ENCODE results near the gene NR6A1.

DNA sequence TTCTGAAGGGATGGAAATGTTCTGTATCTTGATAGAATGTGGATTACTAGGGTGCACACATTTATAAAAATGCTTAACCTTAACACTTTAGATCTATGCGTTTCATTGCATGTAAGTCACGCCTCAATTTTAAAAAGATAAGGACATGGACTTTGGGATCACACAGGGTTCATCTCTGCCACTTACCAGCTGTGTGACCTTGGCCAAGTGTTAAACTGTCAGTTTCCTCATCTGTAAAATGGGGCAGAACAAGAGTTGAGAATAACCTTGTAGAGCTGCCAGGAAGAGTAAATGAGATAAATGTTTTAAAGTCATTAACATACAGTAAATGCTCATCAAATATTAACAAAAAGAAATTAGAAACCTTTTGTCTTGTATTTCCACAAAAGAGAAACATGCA lies 53.5 kb downstream of the NR6A1 start:
- no peak for TF ChIP-seq POLR2AphosphoS5 (IDR thresholded peaks at IDR 0.05)
- TF ChIP-seq, protein P1, sequence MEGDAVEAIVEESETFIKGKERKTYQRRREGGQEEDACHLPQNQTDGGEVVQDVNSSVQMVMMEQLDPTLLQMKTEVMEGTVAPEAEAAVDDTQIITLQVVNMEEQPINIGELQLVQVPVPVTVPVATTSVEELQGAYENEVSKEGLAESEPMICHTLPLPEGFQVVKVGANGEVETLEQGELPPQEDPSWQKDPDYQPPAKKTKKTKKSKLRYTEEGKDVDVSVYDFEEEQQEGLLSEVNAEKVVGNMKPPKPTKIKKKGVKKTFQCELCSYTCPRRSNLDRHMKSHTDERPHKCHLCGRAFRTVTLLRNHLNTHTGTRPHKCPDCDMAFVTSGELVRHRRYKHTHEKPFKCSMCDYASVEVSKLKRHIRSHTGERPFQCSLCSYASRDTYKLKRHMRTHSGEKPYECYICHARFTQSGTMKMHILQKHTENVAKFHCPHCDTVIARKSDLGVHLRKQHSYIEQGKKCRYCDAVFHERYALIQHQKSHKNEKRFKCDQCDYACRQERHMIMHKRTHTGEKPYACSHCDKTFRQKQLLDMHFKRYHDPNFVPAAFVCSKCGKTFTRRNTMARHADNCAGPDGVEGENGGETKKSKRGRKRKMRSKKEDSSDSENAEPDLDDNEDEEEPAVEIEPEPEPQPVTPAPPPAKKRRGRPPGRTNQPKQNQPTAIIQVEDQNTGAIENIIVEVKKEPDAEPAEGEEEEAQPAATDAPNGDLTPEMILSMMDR (IDR thresholded peaks at IDR 0.05) = no peak

Measured in esophagus muscularis mucosa (tissue), 3 donors.